Astrocyte (in vitro differentiated cells and primary cell): ENCODE data around the gene RAPGEF4. TPM values are rescaled to one million over a fixed set of nuclear protein-coding genes. Genes with fewer than 3 reads are reported as not detected.

Source experiments
- DNase-seq: peaks from one replicate; pipeline ENCODE4 v3.0.0-alpha.2; 2010; ENCODE audit warnings: low read depth
- FAIRE-seq: peaks from 2 replicates; lab custom pipeline; 2011; peaks lifted over from hg19 to GRCh38; lab: Jason Lieb, UNC
- H2AFZ ChIP-seq: 2 replicates; pipeline ENCODE4 v1.6.0; 2012; ENCODE audit warnings: low read depth, low read length, inconsistent platforms
- H3K27ac ChIP-seq: 2 replicates; pipeline ENCODE4 v1.5.1; 2011; ENCODE audit warnings: low read depth, low read length, inconsistent platforms
- H3K27me3 ChIP-seq: 2 replicates; pipeline ENCODE4 v1.6.0; 2011; ENCODE audit warnings: low read length, inconsistent platforms; ENCODE audit not compliant: insufficient read depth
- H3K36me3 ChIP-seq: 2 replicates; pipeline ENCODE4 v1.5.1; 2011; ENCODE audit warnings: low read length, inconsistent platforms; ENCODE audit not compliant: insufficient read depth
- H3K4me1 ChIP-seq: 2 replicates; pipeline ENCODE4 v1.5.1; 2011; ENCODE audit warnings: low read length, inconsistent platforms; ENCODE audit not compliant: insufficient read depth
- H3K4me2 ChIP-seq: 2 replicates; pipeline ENCODE4 v1.6.0; 2012; ENCODE audit warnings: low read length, inconsistent platforms
- H3K4me3 ChIP-seq: 2 replicates; pipeline ENCODE4 v1.5.1; 2011; ENCODE audit warnings: low read depth, mild to moderate bottlenecking, low read length, inconsistent platforms; ENCODE audit not compliant: insufficient read depth
- H3K79me2 ChIP-seq: 2 replicates; pipeline ENCODE4 v1.6.0; 2012; ENCODE audit warnings: mild to moderate bottlenecking, low read length, inconsistent platforms; ENCODE audit not compliant: insufficient read depth
- H3K9ac ChIP-seq: 2 replicates; pipeline ENCODE4 v1.6.0; 2012; ENCODE audit warnings: mild to moderate bottlenecking, low read length, inconsistent platforms
- H3K9me3 ChIP-seq: 2 replicates; pipeline ENCODE4 v1.5.1; 2012; ENCODE audit warnings: low read depth, mild to moderate bottlenecking, low read length, inconsistent platforms; ENCODE audit not compliant: insufficient read depth
- H4K20me1 ChIP-seq: 2 replicates; pipeline ENCODE4 v1.6.0; 2012; ENCODE audit warnings: low read length, inconsistent platforms; ENCODE audit not compliant: insufficient read depth
- H3K27ac Mint-ChIP-seq: one replicate; pipeline ENCODE4 v1.8.0; 2021; ENCODE audit warnings: mild to moderate bottlenecking, mixed read lengths; ENCODE audit not compliant: unreplicated experiment
- H3K27me3 Mint-ChIP-seq: one replicate; pipeline ENCODE4 v1.8.0; 2021; ENCODE audit warnings: low read depth, mixed read lengths; ENCODE audit not compliant: unreplicated experiment
- H3K36me3 Mint-ChIP-seq: one replicate; pipeline ENCODE4 v1.8.0; 2021; ENCODE audit warnings: low read depth, mixed read lengths; ENCODE audit not compliant: unreplicated experiment
- H3K4me1 Mint-ChIP-seq: one replicate; pipeline ENCODE4 v1.8.0; 2021; ENCODE audit warnings: low read depth, mixed read lengths; ENCODE audit not compliant: unreplicated experiment
- H3K4me3 Mint-ChIP-seq: one replicate; pipeline ENCODE4 v1.8.0; 2021; ENCODE audit warnings: mild to moderate bottlenecking, moderate library complexity, mixed read lengths; ENCODE audit not compliant: unreplicated experiment
- H3K9me3 Mint-ChIP-seq: one replicate; pipeline ENCODE4 v1.8.0; 2021; ENCODE audit warnings: mild to moderate bottlenecking, mixed read lengths; ENCODE audit not compliant: unreplicated experiment
- CTCF ChIP-seq: IDR thresholded peaks from 2 replicates; pipeline ENCODE4 v1.5.1; 2011; ENCODE audit warnings: low read depth, mild to moderate bottlenecking, inconsistent platforms, low read length, moderate library complexity; ENCODE audit not compliant: insufficient read depth
- EZH2 ChIP-seq: IDR thresholded peaks from 2 replicates; pipeline ENCODE4 v1.6.1; 2012; ENCODE audit warnings: mild to moderate bottlenecking, low read length, inconsistent platforms; ENCODE audit not compliant: insufficient read depth
- total RNA-seq: library from RNA; stranded (reverse); gene quantifications from 2 replicates; pipeline ENCODE4 v1.2.1, GENCODE V29; 2021

RAPGEF4 gene
- total RNA-seq, 1 donor from 2014 or later = 1.1 TPM

GRCh38 chr2:172843266-172843582 is 107.6 kb downstream of the RAPGEF4 start:
- H3K27ac ChIP-seq = no peak overlapping the region
- no peaks in the 10 kb centered on the region for H3K4me1 Mint-ChIP-seq

GRCh38 chr2:172843902-172844715 is 108.5 kb downstream of the RAPGEF4 start:
- H4K20me1 ChIP-seq = no peaks in the 10 kb centered on the region
- DNase-seq (no peak), FAIRE-seq (no peak)
- H3K27ac Mint-ChIP-seq = no peak overlapping the region
- H3K27me3 ChIP-seq = no peaks in the 10 kb centered on the region
- no peaks in the 10 kb centered on the region for H3K79me2 ChIP-seq
- H3K36me3 Mint-ChIP-seq = no peaks in the 10 kb centered on the region
- no peak overlapping the region for H2AFZ ChIP-seq
- no peaks in the 10 kb centered on the region for H3K9me3 ChIP-seq
- H3K4me1 Mint-ChIP-seq = peaks cover 4% of the 10 kb centered on the region
- H3K4me3 Mint-ChIP-seq = no peak overlapping the region
- H3K4me2 ChIP-seq = no peak overlapping the region
- no peaks in the 10 kb centered on the region for H3K27me3 Mint-ChIP-seq
- no peak overlapping the region for H3K27ac ChIP-seq
- H3K36me3 ChIP-seq = no peaks in the 10 kb centered on the region
- no peaks in the 10 kb centered on the region for H3K9me3 Mint-ChIP-seq
- TF ChIP-seq CTCF (no peak), EZH2 (no peak)
- no peak overlapping the region for H3K9ac ChIP-seq
- no peak overlapping the region for H3K4me3 ChIP-seq
- no peaks in the 10 kb centered on the region for H3K4me1 ChIP-seq

More at GRCh38 chr2:172843266-172843582, 107.6 kb downstream of the RAPGEF4 start:
- Histone ChIP-seq H3K79me2 (no peaks in the 10 kb centered on the region), H3K36me3 (no peaks in the 10 kb centered on the region), H2AFZ (no peak overlapping the region), H3K9ac (no peak overlapping the region), H4K20me1 (no peaks in the 10 kb centered on the region), H3K4me1 (no peaks in the 10 kb centered on the region), H3K27me3 (no peaks in the 10 kb centered on the region), H3K4me2 (no peak overlapping the region), H3K4me3 (no peak overlapping the region), H3K9me3 (no peaks in the 10 kb centered on the region)
- no peaks in the 10 kb centered on the region for H3K27me3 Mint-ChIP-seq
- no peaks in the 10 kb centered on the region for H3K36me3 Mint-ChIP-seq
- H3K9me3 Mint-ChIP-seq = no peaks in the 10 kb centered on the region
- FAIRE-seq (no peak), DNase-seq (no peak)
- TF ChIP-seq EZH2 (no peak), CTCF (no peak)
- H3K4me3 Mint-ChIP-seq = no peak overlapping the region
- H3K27ac Mint-ChIP-seq = no peak overlapping the region

GRCh38 chr2:172845028-172845630 is 109.5 kb downstream of the RAPGEF4 start:
- TF ChIP-seq CTCF (no peak), EZH2 (no peak)
- DNase-seq = no peak
- Histone ChIP-seq H3K79me2 (no peaks in the 10 kb centered on the region), H3K4me2 (no peak overlapping the region), H3K27ac (no peak overlapping the region), H3K4me3 (no peak overlapping the region), H3K36me3 (no peaks in the 10 kb centered on the region), H3K9me3 (no peaks in the 10 kb centered on the region), H3K9ac (no peak overlapping the region), H2AFZ (no peak overlapping the region), H4K20me1 (no peaks in the 10 kb centered on the region), H3K4me1 (no peaks in the 10 kb centered on the region), H3K27me3 (no peaks in the 10 kb centered on the region)
- Mint-ChIP-seq H3K9me3 (no peaks in the 10 kb centered on the region), H3K27ac (no peak overlapping the region), H3K4me3 (no peak overlapping the region), H3K4me1 (peaks cover 4% of the 10 kb centered on the region), H3K27me3 (no peaks in the 10 kb centered on the region), H3K36me3 (no peaks in the 10 kb centered on the region)
- FAIRE-seq = no peak
